HL-60 (cell line): ENCODE data around the gene RHO.

ENCODE experiments used
- GABPA ChIP-seq: IDR thresholded peaks from 2 replicates; pipeline ENCODE4 v1.6.1; 2012; ENCODE audit warnings: low read depth
- POLR2AphosphoS5 ChIP-seq: IDR thresholded peaks from 2 replicates; pipeline ENCODE4 v1.6.1; 2012; ENCODE audit warnings: low read depth
- SPI1 ChIP-seq: IDR thresholded peaks from 2 replicates; pipeline ENCODE4 v1.6.1; 2012; ENCODE audit warnings: low read depth, mild to moderate bottlenecking, borderline replicate concordance
- TF ChIP-seq, protein P1 (sequence below): IDR thresholded peaks from 2 replicates; pipeline ENCODE4 v1.6.1; 2012; ENCODE audit warnings: low read depth; ENCODE audit not compliant: insufficient replicate concordance
- TF ChIP-seq, protein P2 (sequence below): IDR thresholded peaks from one replicate; pipeline ENCODE4 v1.5.1; 2011; ENCODE audit warnings: low read length, control low read depth, inconsistent platforms; ENCODE audit not compliant: insufficient read depth

DNA sequence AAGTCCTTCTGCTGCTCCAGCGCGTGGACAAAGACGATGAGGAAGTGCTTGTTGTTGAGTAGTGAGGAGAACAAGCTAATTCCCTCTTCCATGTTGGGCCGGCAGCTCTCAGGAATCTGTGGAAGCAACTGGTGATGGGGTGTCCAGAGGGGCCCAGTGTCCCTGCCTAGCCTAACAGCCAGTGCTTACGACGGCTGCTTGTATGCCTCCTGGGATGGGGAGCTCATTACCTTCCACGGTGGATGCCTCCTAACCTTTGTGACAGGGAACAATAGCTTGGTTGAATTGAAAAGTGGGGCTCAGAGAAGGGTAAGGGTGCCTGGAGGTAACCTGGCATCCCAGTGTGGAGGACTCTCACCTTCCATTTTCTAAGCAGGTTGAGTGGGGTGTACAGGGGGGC, 37.5 kb downstream of the RHO start:
- TF ChIP-seq, protein P1, sequence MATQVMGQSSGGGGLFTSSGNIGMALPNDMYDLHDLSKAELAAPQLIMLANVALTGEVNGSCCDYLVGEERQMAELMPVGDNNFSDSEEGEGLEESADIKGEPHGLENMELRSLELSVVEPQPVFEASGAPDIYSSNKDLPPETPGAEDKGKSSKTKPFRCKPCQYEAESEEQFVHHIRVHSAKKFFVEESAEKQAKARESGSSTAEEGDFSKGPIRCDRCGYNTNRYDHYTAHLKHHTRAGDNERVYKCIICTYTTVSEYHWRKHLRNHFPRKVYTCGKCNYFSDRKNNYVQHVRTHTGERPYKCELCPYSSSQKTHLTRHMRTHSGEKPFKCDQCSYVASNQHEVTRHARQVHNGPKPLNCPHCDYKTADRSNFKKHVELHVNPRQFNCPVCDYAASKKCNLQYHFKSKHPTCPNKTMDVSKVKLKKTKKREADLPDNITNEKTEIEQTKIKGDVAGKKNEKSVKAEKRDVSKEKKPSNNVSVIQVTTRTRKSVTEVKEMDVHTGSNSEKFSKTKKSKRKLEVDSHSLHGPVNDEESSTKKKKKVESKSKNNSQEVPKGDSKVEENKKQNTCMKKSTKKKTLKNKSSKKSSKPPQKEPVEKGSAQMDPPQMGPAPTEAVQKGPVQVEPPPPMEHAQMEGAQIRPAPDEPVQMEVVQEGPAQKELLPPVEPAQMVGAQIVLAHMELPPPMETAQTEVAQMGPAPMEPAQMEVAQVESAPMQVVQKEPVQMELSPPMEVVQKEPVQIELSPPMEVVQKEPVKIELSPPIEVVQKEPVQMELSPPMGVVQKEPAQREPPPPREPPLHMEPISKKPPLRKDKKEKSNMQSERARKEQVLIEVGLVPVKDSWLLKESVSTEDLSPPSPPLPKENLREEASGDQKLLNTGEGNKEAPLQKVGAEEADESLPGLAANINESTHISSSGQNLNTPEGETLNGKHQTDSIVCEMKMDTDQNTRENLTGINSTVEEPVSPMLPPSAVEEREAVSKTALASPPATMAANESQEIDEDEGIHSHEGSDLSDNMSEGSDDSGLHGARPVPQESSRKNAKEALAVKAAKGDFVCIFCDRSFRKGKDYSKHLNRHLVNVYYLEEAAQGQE = no peak
- TF ChIP-seq GABPA = no peak
- TF ChIP-seq, protein P2, sequence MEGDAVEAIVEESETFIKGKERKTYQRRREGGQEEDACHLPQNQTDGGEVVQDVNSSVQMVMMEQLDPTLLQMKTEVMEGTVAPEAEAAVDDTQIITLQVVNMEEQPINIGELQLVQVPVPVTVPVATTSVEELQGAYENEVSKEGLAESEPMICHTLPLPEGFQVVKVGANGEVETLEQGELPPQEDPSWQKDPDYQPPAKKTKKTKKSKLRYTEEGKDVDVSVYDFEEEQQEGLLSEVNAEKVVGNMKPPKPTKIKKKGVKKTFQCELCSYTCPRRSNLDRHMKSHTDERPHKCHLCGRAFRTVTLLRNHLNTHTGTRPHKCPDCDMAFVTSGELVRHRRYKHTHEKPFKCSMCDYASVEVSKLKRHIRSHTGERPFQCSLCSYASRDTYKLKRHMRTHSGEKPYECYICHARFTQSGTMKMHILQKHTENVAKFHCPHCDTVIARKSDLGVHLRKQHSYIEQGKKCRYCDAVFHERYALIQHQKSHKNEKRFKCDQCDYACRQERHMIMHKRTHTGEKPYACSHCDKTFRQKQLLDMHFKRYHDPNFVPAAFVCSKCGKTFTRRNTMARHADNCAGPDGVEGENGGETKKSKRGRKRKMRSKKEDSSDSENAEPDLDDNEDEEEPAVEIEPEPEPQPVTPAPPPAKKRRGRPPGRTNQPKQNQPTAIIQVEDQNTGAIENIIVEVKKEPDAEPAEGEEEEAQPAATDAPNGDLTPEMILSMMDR = no peak
- TF ChIP-seq SPI1 = no peak
- no peak for TF ChIP-seq POLR2AphosphoS5
